Body of pancreas (tissue), 4 donors: ENCODE measurements around the gene ARHGAP26. TPM values are rescaled to one million over a fixed set of nuclear protein-coding genes. Genes with fewer than 3 reads are reported as not detected.

Source experiments
- ATAC-seq: fragments of 150-250 bp; one replicate; pipeline ENCODE4 v1.9.1; 2016
- DNase-seq, 4 donors: peaks; one replicate each; pipeline ENCODE4 v3.0.0-alpha.2; 2019
- H3K27ac ChIP-seq, 4 donors: fragments of 200-600 bp; sonication (generic); 1 replicate in 3 of 4; 2 replicates in 1 of 4; pipeline versions ENCODE4 v1.5.1 to v1.6.1; 2016 to 2019; ENCODE audit warnings: mild to moderate bottlenecking in 1 of 4, mixed read lengths in 1 of 4, moderate library complexity in 1 of 4
- H3K27me3 ChIP-seq, 2 donors: fragments of 200-600 bp; sonication (generic); one replicate each; pipeline ENCODE4 v1.6.0; 2016; ENCODE audit warnings: mild to moderate bottlenecking in 1 of 2
- H3K36me3 ChIP-seq, 2 donors: fragments of 200-600 bp; sonication (generic); replicated peaks in 1 of 2; 2 replicates each; pipeline ENCODE4 v1.5.1; 2016; ENCODE audit warnings: low read depth in 2 of 2; ENCODE audit not compliant: insufficient read depth in 1 of 2
- H3K4me1 ChIP-seq: fragments of 200-600 bp; sonication (generic); one replicate; pipeline ENCODE4 v1.6.0; 2016
- H3K4me3 ChIP-seq, 2 donors: fragments of 200-600 bp; sonication (generic); 1 replicate in 1 of 2; 2 replicates in 1 of 2; pipeline ENCODE4 v1.5.1; 2016 to 2019
- H3K9me3 ChIP-seq, 3 donors: fragments of 200-600 bp; sonication (generic); 1 replicate in 2 of 3; 2 replicates in 1 of 3; pipeline ENCODE4 v1.5.1; 2016
- CTCF ChIP-seq, 7 experiments: fragments of 450-650 bp in 4 of 7; fragments of 200-600 bp in 3 of 7; sonication (generic) in 3 of 7; IDR thresholded peaks; one replicate each; pipeline ENCODE4 v1.5.1; 2016 to 2019; ENCODE audit warnings: antibody characterized with exemption in 7 of 7
- POLR2A ChIP-seq, 3 donors: fragments of 450-650 bp; IDR thresholded peaks; one replicate each; pipeline ENCODE4 v1.6.1; 2016; ENCODE audit warnings: antibody characterized with exemption in 3 of 3, mild to moderate bottlenecking in 2 of 3
- WGBS, 2 donors: methylation state at CpG; one replicate each; pipeline ENCODE4 v1.1.5; 2017; 5-methylcytosine and 5-hydroxymethylcytosine counted together
- intact Hi-C: fragments of 100-400 bp; cut with DNase I; formaldehyde crosslinking; loops from one replicate; pipeline ENCODE4 v1.15.1; 2023
- total RNA-seq, 2 donors: library from RNA; depleted of rRNA; stranded (reverse); fragments of >200 nt; gene quantifications; one replicate each; pipeline ENCODE4 v1.1.0, GENCODE V29; 2016

ARHGAP26 gene
- total RNA-seq, 2 donors from 2014 or later, result 12.5 to 14.2 TPM

GRCh38 chr5:142939884-142940283, 169.7 kb downstream of the ARHGAP26 start:
- ATAC-seq (no peak), DNase-seq (no peak)
- TF ChIP-seq POLR2A (IDR thresholded peaks at IDR 0.05), result no peak
- TF ChIP-seq CTCF (IDR thresholded peaks at IDR 0.05), result no peak
- Histone ChIP-seq H3K4me3 (no peak overlapping the region), H3K27me3 (no peaks in the 10 kb centered on the region), H3K27ac (no peak overlapping the region), H3K9me3 (no peaks in the 10 kb centered on the region), H3K36me3 (no peaks in the 10 kb centered on the region), H3K4me1 (peaks cover 46% of the 10 kb centered on the region)
- intact Hi-C loops, result no loop called here
- 87 to 88% methylated on average over 4 of the region's 4 CpGs for WGBS, 2 donors

GRCh38 chr5:142941245-142941644, 171.1 kb downstream of the ARHGAP26 start:
- TF ChIP-seq CTCF (IDR thresholded peaks at IDR 0.05) (no peak), POLR2A (IDR thresholded peaks at IDR 0.05) (no peak)
- no peak overlapping the region for H3K4me3 ChIP-seq
- DNase-seq (no peak), ATAC-seq (no peak)
- WGBS, 2 donors, result 93 to 98% methylated on average over 2 of the region's 2 CpGs
- intact Hi-C loops, result no loop called here
- H3K9me3 ChIP-seq, result no peaks in the 10 kb centered on the region
- no peak overlapping the region for H3K27ac ChIP-seq
- H3K4me1 ChIP-seq, result peaks cover 46% of the 10 kb centered on the region
- H3K36me3 ChIP-seq, result no peaks in the 10 kb centered on the region
- no peaks in the 10 kb centered on the region for H3K27me3 ChIP-seq

GRCh38 chr5:142942901-142943300, 172.7 kb downstream of the ARHGAP26 start:
- intact Hi-C loops, result no loop called here

GRCh38 chr5:142944140-142944539, 174.0 kb downstream of the ARHGAP26 start:
- TF ChIP-seq POLR2A (IDR thresholded peaks at IDR 0.05), result no peak
- no peak for TF ChIP-seq CTCF (IDR thresholded peaks at IDR 0.05)

More at GRCh38 chr5:142942901-142943300, 172.7 kb downstream of the ARHGAP26 start:
- peak; percentile 65 for ATAC-seq
- no peaks in the 10 kb centered on the region for H3K27me3 ChIP-seq
- 25 to 36% methylated on average over 4 of the region's 4 CpGs for WGBS, 2 donors
- H3K4me3 ChIP-seq, result no peak overlapping the region
- no peaks in the 10 kb centered on the region for H3K9me3 ChIP-seq
- TF ChIP-seq POLR2A (IDR thresholded peaks at IDR 0.05) (no peak), CTCF (IDR thresholded peaks at IDR 0.05) (no peak)
- H3K4me1 ChIP-seq, result peaks cover 59% of the 10 kb centered on the region
- H3K36me3 ChIP-seq, result no peaks in the 10 kb centered on the region
- H3K27ac ChIP-seq, result peak overlapping the region in 3 of 4 donors; percentile 38 to 69 (median 63)
- DNase-seq, result peak; percentile 26 to 61 (median 43)

GRCh38 chr5:142945321-142945720, 175.1 kb downstream of the ARHGAP26 start:
- Histone ChIP-seq H3K4me1 (peaks cover 62% of the 10 kb centered on the region), H3K27me3 (no peaks in the 10 kb centered on the region), H3K36me3 (no peaks in the 10 kb centered on the region), H3K4me3 (no peak overlapping the region), H3K9me3 (no peaks in the 10 kb centered on the region), H3K27ac (peak overlapping the region in 3 of 4 donors; percentile 47 to 63 (median 48))
- ATAC-seq, result no peak
- TF ChIP-seq POLR2A (IDR thresholded peaks at IDR 0.05) (no peak), CTCF (IDR thresholded peaks at IDR 0.05) (no peak)
- DNase-seq, result no peak
- intact Hi-C loops, result no loop called here
- 66 to 73% methylated on average over 3 of the region's 3 CpGs for WGBS, 2 donors

More at GRCh38 chr5:142944140-142944539, 174.0 kb downstream of the ARHGAP26 start:
- 41 to 46% methylated on average over 1 of the region's 1 CpG for WGBS, 2 donors
- intact Hi-C loops, result no loop called here
- DNase-seq (no peak), ATAC-seq (no peak)
- Histone ChIP-seq H3K9me3 (no peaks in the 10 kb centered on the region), H3K27me3 (no peaks in the 10 kb centered on the region), H3K27ac (peak overlapping the region in 3 of 4 donors; percentile 47 to 63 (median 48)), H3K36me3 (no peaks in the 10 kb centered on the region), H3K4me3 (no peak overlapping the region), H3K4me1 (peaks cover 62% of the 10 kb centered on the region)
